Natural killer cell (primary cell): Measurements from ENCODE around the gene SIPA1L3. TPM values are rescaled to one million over a fixed set of nuclear protein-coding genes. Genes with fewer than 3 reads are reported as not detected.

Experiments
- ATAC-seq, 3 donors: fragments of 150-1000 bp in 2 of 3; fragments of 200-7000 bp in 1 of 3; cut with Tn5 transposase; 1 replicate in 1 of 3; 2 replicates in 2 of 3; pipeline ENCODE4 v1.10.0; 2021; ENCODE audit warnings: mild to moderate bottlenecking in 2 of 3, moderate library complexity in 2 of 3
- DNase-seq, 2 donors: peaks; one replicate each; pipeline versions ENCODE4 v3.0.0 to v3.0.0-alpha.2; 2013 to 2021; ENCODE audit warnings: mixed read lengths in 1 of 2
- H3K27ac ChIP-seq: one replicate; pipeline ENCODE4 v1.5.1; 2013; ENCODE audit warnings: mild to moderate bottlenecking, low read length
- H3K27me3 ChIP-seq: one replicate; pipeline ENCODE4 v1.6.1; 2013; ENCODE audit warnings: low read length; ENCODE audit not compliant: control insufficient read depth, insufficient read depth
- H3K36me3 ChIP-seq: one replicate; pipeline ENCODE4 v1.6.1; 2013; ENCODE audit warnings: low read length; ENCODE audit not compliant: control insufficient read depth, insufficient read depth
- H3K4me1 ChIP-seq: one replicate; pipeline ENCODE4 v1.6.1; 2013; ENCODE audit warnings: low read length; ENCODE audit not compliant: control insufficient read depth, insufficient read depth
- H3K4me3 ChIP-seq: one replicate; pipeline ENCODE4 v1.5.1; 2013; ENCODE audit warnings: low read length
- H3K9me3 ChIP-seq: one replicate; pipeline ENCODE4 v1.6.1; 2013; ENCODE audit warnings: low read length; ENCODE audit not compliant: control insufficient read depth, insufficient read depth
- H3K27ac Mint-ChIP-seq, 2 donors: one replicate each; pipeline ENCODE4 v1.8.0; 2022; ENCODE audit warnings: mild to moderate bottlenecking in 2 of 2, mixed read lengths in 2 of 2, moderate library complexity in 1 of 2
- H3K27me3 Mint-ChIP-seq, 2 donors: one replicate each; pipeline ENCODE4 v1.8.0; 2022; ENCODE audit warnings: low read depth in 2 of 2, mixed read lengths in 2 of 2
- H3K36me3 Mint-ChIP-seq: one replicate; pipeline ENCODE4 v1.8.0; 2022; ENCODE audit warnings: mixed read lengths
- H3K4me1 Mint-ChIP-seq, 2 donors: one replicate each; pipeline ENCODE4 v1.8.0; 2022; ENCODE audit warnings: mixed read lengths in 2 of 2
- H3K4me3 Mint-ChIP-seq: one replicate; pipeline ENCODE4 v1.8.0; 2022; ENCODE audit warnings: mild to moderate bottlenecking, moderate library complexity, mixed read lengths
- H3K9me3 Mint-ChIP-seq, 2 donors: one replicate each; pipeline ENCODE4 v1.8.0; 2022; ENCODE audit warnings: mixed read lengths in 2 of 2
- WGBS: methylation state at CpG from one replicate; pipeline ENCODE4 v1.1.7; 2013; ENCODE audit warnings: missing lambda C conversion rate; ENCODE audit not compliant: insufficient coverage; 5-methylcytosine and 5-hydroxymethylcytosine counted together
- intact Hi-C: fragments of 100-400 bp; cut with micrococcal nuclease; formaldehyde crosslinking; loops from one replicate; pipeline ENCODE4 v1.14.2; 2022
- total RNA-seq, 4 donors: library from RNA; stranded (reverse); fragments of 120-200 nt in 1 of 4; gene quantifications; one replicate each; pipeline versions ENCODE4 v1.2.3 to v1.2.4, GENCODE V29; 2013 to 2022
- TF ChIP-seq, protein P1 (sequence below): fragments of 200-600 bp; IDR thresholded peaks from one replicate; pipeline ENCODE4 v1.8.0; 2022; ENCODE audit warnings: antibody characterized with exemption

SIPA1L3 gene
- total RNA-seq, 3 donors from 2014 or later (not counting 1 experiment from before 2014, with no cell fraction given), result 34.4 to 35.8 (median 35.4) TPM

DNA sequence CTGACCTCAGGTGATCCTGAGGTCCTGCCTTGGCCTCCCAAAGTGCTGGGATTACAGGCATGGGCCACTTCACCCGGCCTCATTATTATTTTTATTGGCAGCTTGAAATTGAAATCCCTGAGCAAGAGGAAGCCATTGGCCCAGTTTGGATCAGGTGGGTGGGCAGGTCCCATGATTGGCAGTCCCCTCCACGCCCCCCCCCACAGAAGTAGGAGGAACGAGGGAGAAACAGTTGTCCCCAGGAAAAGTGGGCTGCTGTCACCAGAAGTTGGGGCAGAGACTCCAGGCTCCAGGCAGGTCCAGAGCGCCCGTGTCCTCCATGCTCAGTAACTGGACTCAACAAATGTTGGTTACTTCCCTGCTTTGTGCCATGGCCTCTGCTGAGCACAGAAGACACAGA, 70.4 kb downstream of the SIPA1L3 start:
- Mint-ChIP-seq H3K4me3 (no peak overlapping the region), H3K27ac (no peak overlapping the region), H3K36me3 (no peaks in the 10 kb centered on the region), H3K27me3 (no peaks in the 10 kb centered on the region), H3K4me1 (peaks cover 0 to 24% of the 10 kb centered on the region in 2 donors), H3K9me3 (no peaks in the 10 kb centered on the region)
- Histone ChIP-seq H3K27me3 (no peaks in the 10 kb centered on the region), H3K4me1 (peaks cover 25% of the 10 kb centered on the region), H3K36me3 (no peaks in the 10 kb centered on the region), H3K4me3 (no peak overlapping the region), H3K27ac (peak overlapping the region; percentile 71), H3K9me3 (no peaks in the 10 kb centered on the region)
- WGBS, result 93% methylated on average over 5 of the region's 5 CpGs
- TF ChIP-seq, protein P1, sequence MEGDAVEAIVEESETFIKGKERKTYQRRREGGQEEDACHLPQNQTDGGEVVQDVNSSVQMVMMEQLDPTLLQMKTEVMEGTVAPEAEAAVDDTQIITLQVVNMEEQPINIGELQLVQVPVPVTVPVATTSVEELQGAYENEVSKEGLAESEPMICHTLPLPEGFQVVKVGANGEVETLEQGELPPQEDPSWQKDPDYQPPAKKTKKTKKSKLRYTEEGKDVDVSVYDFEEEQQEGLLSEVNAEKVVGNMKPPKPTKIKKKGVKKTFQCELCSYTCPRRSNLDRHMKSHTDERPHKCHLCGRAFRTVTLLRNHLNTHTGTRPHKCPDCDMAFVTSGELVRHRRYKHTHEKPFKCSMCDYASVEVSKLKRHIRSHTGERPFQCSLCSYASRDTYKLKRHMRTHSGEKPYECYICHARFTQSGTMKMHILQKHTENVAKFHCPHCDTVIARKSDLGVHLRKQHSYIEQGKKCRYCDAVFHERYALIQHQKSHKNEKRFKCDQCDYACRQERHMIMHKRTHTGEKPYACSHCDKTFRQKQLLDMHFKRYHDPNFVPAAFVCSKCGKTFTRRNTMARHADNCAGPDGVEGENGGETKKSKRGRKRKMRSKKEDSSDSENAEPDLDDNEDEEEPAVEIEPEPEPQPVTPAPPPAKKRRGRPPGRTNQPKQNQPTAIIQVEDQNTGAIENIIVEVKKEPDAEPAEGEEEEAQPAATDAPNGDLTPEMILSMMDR, result no peak
- intact Hi-C loops, result no loop called here
- no peak for DNase-seq
- no peak for ATAC-seq

- DNase-seq, result no peak
- Mint-ChIP-seq H3K36me3 (no peaks in the 10 kb centered on the region), H3K9me3 (no peaks in the 10 kb centered on the region), H3K4me3 (no peak overlapping the region), H3K4me1 (peaks cover 0 to 24% of the 10 kb centered on the region in 2 donors), H3K27ac (no peak overlapping the region), H3K27me3 (no peaks in the 10 kb centered on the region)
- ATAC-seq, result no peak
- H3K27ac ChIP-seq, result peak overlapping the region; percentile 71
- peaks cover 25% of the 10 kb centered on the region for H3K4me1 ChIP-seq
- no peak overlapping the region for H3K4me3 ChIP-seq
- TF ChIP-seq, protein P1, result no peak
- no peaks in the 10 kb centered on the region for H3K36me3 ChIP-seq
- intact Hi-C loops, result no loop called here
- no peaks in the 10 kb centered on the region for H3K27me3 ChIP-seq
- WGBS, result 82% methylated on average over 7 of the region's 7 CpGs
- H3K9me3 ChIP-seq, result no peaks in the 10 kb centered on the region
Measured at GRCh38 chr19:37977992-37978391, 71.0 kb downstream of the SIPA1L3 start.

DNA sequence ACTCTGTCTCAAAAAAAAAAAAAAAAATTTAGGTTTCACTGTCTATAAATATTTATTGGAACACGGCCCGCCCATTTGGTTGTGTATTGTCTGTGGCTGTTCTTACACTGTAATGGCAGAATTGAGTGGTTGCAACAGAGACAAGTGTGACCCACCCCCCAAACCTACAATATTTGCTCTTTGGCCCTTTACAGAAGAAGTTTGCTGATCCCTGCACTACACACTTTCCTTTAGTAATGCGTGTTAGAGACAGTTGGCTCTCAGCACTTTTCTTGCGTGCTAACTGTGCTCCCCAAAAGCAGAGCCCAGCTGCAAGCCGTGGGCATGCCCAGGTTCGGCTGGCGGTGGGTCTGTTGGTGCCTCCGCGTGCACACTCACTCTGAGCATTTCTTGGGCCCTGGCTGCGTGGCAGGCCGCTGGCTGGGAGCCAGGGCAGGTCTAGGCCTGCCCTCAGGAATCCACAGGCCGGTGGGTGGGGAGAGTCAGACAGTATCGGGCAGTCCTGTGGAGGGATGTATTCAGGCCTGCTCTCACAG, 72.6 kb downstream of the SIPA1L3 start:
- Mint-ChIP-seq H3K36me3 (no peaks in the 10 kb centered on the region), H3K27ac (no peak overlapping the region), H3K4me1 (peaks cover 8 to 20% of the 10 kb centered on the region in 2 donors), H3K4me3 (no peak overlapping the region), H3K9me3 (no peaks in the 10 kb centered on the region), H3K27me3 (no peaks in the 10 kb centered on the region)
- WGBS, result 78% methylated on average over 11 of the region's 13 CpGs
- Histone ChIP-seq H3K9me3 (no peaks in the 10 kb centered on the region), H3K27ac (peak overlapping the region; percentile 71), H3K4me1 (peaks cover 25% of the 10 kb centered on the region), H3K4me3 (no peak overlapping the region), H3K36me3 (no peaks in the 10 kb centered on the region), H3K27me3 (no peaks in the 10 kb centered on the region)
- DNase-seq, result no peak
- intact Hi-C loops, result no loop called here
- TF ChIP-seq, protein P1, result no peak
- ATAC-seq, result no peak
